ENCODE measurements around the gene NPRL2. TPM values are rescaled to one million over a fixed set of nuclear protein-coding genes. Genes with fewer than 3 reads are reported as not detected.
A peak's percentile ranks its signal among the peaks of the same experiment; 100 is the strongest.

The NPRL2 gene
- total and polyA plus RNA-seq, 2 of the 13 experiments (the other 11 are each of a cell fraction or from before 2014, with no cell fraction given) = 30.6 to 51.4 TPM

DNA sequence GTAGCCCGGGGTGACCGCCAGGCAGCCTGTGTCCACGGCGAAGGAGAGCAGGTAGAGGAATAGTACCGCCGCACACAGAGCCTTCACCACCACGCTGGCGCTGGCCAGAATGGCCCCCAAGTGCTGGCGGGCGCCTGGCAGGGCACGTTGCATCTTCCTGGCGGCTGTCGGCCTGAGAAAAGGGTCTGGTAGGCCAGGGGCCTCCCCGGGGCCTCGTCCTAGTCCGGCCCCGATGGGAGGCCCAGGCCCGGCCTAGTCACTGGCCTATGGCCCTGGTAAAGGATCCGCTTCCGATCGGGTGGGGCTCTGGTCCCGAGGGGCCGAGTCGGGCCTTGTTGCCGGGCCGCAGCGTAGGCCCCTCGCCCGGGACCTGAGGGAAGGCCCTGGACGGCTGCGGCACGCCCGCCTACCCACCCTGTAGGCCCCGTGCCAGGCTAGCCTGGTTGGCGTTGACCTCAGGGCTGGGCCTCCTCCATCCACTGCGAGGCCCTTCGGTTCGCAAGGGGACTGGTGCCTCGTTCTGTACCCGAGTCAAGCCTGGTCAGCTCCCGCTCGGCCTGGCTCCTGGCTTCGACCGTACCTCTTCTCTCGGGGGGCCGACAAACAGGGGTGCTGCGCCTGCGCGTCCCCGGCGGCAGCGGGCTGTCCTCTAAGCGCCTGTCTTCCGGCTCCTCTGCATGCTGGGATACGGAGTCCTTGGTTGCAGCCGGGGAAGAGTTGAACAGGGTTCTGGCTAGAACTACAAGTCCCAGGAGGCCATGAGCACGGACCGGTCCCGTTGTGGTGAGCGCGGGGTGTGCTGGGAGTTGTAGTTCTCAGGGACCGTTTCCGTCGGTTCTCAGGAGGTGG, 8.6 kb upstream of the NPRL2 start, which contains the start of gene TMEM115 (continued):
- TF ChIP-seq ZNF33A (CRISPR knock-in tag; IDR thresholded peaks at IDR 0.05; ENCODE audit: borderline replicate concordance) (no peak), NFE2L2 (IDR thresholded peaks at IDR 0.05; ENCODE audit: low read length) (peak; percentile 2; the same call in 1 of the 2 replicates), DMAP1 (CRISPR knock-in tag; IDR thresholded peaks at IDR 0.05) (peak; percentile 80; the same call in 1 of the 2 replicates), ZNF883 (CRISPR knock-in tag; IDR thresholded peaks at IDR 0.05; ENCODE audit: not compliant biosample characterization) (peak; percentile 45), ARID2 (CRISPR knock-in tag; IDR thresholded peaks at IDR 0.05; ENCODE audit: borderline replicate concordance) (no peak), MZF1 (CRISPR knock-in tag; IDR thresholded peaks at IDR 0.05; ENCODE audit: borderline replicate concordance) (peak; percentile 32; the same call in 1 of the 2 replicates), XRCC5 (optimal IDR thresholded peaks at IDR 0.05; ENCODE audit: low read length) (peak; percentile 80), MEF2D (CRISPR knock-in tag; IDR thresholded peaks at IDR 0.05) (peak; percentile 51; the same call in 1 of the 2 replicates), ZBTB3 (CRISPR knock-in tag; IDR thresholded peaks at IDR 0.05; ENCODE audit: borderline replicate concordance, low read depth) (no peak), MBNL3 (CRISPR knock-in tag; conservative IDR thresholded peaks at IDR 0.05) (no peak), ZNF205 (CRISPR knock-in tag; IDR thresholded peaks at IDR 0.05) (peak; percentile 55; the same call in 1 of the 2 replicates), ZNF296 (CRISPR knock-in tag; conservative IDR thresholded peaks at IDR 0.05) (no peak), NPAS2 (CRISPR knock-in tag; IDR thresholded peaks at IDR 0.05; ENCODE audit: borderline replicate concordance) (no peak), ZNF564 (CRISPR knock-in tag; IDR thresholded peaks at IDR 0.05) (no peak), ZUFSP (CRISPR knock-in tag; IDR thresholded peaks at IDR 0.05; ENCODE audit: borderline replicate concordance) (no peak), ZNF136 (CRISPR knock-in tag; IDR thresholded peaks at IDR 0.05; ENCODE audit: low read depth) (no peak; the same call in 1 of the 2 replicates), MXI1 (IDR thresholded peaks at IDR 0.05; ENCODE audit: borderline replicate concordance, low read depth, low read length) (peak; percentile 76; the same call in 1 of the 3 replicates), HES4 (CRISPR knock-in tag; IDR thresholded peaks at IDR 0.05; ENCODE audit: borderline replicate concordance) (peak; percentile 69; the same call in 1 of the 2 replicates), FLYWCH1 (CRISPR knock-in tag; IDR thresholded peaks at IDR 0.05) (no peak; the same call in 1 of the 2 replicates), ZNF792 (CRISPR knock-in tag; IDR thresholded peaks at IDR 0.05) (0 out of 2 replicates have a peak, but pooled peaks have one; percentile 48), HDAC1 (CRISPR knock-in tag; IDR thresholded peaks at IDR 0.05) (peak; percentile 67), FOXA1 (IDR thresholded peaks at IDR 0.05) (no peak), FOXA1 (CRISPR knock-in tag; IDR thresholded peaks at IDR 0.05) (no peak), ZNF3 (CRISPR knock-in tag; IDR thresholded peaks at IDR 0.05) (no peak), NR2F2 (IDR thresholded peaks at IDR 0.05; ENCODE audit: borderline replicate concordance, low read depth) (no peak; the same call in 1 of the 2 replicates), NFYB (CRISPR knock-in tag; IDR thresholded peaks at IDR 0.05) (peak; percentile 51; the same call in 1 of the 2 replicates), SP1 (IDR thresholded peaks at IDR 0.05) (no peak), SP1 (CRISPR knock-in tag; IDR thresholded peaks at IDR 0.05) (no peak), ZNF333 (CRISPR knock-in tag; IDR thresholded peaks at IDR 0.05; ENCODE audit: borderline replicate concordance) (0 out of 2 replicates have a peak, but pooled peaks have one; percentile 13)
- TF ChIP-seq, protein P1, sequence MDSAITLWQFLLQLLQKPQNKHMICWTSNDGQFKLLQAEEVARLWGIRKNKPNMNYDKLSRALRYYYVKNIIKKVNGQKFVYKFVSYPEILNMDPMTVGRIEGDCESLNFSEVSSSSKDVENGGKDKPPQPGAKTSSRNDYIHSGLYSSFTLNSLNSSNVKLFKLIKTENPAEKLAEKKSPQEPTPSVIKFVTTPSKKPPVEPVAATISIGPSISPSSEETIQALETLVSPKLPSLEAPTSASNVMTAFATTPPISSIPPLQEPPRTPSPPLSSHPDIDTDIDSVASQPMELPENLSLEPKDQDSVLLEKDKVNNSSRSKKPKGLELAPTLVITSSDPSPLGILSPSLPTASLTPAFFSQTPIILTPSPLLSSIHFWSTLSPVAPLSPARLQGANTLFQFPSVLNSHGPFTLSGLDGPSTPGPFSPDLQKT (CRISPR knock-in tag; IDR thresholded peaks at IDR 0.05; ENCODE audit: borderline replicate concordance) = no peak; the same call in 1 of the 2 replicates

Measured in HepG2 (cell line).